ENCODE data around the gene HEXA.
"Not testable (repeated sequence)": the region's sequence is repeated elsewhere in the genome, so short reads cannot be mapped to it uniquely, and the experiment has no call there.

Gene HEXA

DNA sequence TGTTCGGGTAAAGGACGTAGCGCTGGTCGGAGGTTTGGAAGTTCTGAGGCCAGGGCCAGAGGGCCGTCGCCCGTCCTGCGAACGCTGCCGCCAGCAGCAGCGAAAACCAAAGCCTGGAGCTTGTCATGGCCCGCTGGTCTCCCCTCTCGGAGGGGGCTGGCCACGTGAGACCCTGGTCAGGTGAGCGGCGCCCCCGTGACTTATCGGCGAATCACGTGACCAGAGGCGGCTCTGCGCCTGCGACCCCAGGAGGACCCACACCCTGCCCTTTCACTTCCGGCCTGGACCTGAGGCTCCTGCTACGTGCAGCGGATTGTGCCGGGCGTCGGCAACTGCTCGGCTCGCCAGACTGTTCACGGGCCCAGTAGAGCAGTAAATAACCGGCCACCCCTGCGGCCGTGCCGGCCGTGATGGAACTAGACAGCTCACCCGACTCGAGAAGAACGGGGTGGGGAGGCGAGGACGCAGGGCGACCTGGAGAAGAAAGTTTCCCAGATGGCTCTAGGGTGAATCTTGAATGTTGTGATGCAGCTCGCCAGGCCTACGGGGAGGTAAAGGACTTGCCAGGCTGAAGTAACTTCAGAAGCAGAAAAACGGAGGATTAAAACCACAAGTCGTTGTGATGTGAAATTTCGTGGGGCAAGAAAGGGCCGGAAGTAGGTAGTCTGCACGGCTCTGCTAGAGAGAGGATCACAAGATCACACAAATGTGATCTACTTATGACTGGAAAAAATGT lies at the start of gene HEXA:
Gene HEXA (minus strand): TSS at position 169 of the 736 bp plus-strand sequence. CDS start 42 bp downstream, at position 127.
- peak within 1 kb of the TSS; percentile 97 for H3K4me2 ChIP-seq
- H3K27ac ChIP-seq = peak within 1 kb of the TSS; percentile 70
- H4K20me1 ChIP-seq (ENCODE audit: insufficient read depth) = no peaks in the 10 kb centered on the region
- no peaks in the 10 kb centered on the region for H3K27me3 ChIP-seq (ENCODE audit: insufficient read depth, low read depth)
- TF ChIP-seq, protein P1, sequence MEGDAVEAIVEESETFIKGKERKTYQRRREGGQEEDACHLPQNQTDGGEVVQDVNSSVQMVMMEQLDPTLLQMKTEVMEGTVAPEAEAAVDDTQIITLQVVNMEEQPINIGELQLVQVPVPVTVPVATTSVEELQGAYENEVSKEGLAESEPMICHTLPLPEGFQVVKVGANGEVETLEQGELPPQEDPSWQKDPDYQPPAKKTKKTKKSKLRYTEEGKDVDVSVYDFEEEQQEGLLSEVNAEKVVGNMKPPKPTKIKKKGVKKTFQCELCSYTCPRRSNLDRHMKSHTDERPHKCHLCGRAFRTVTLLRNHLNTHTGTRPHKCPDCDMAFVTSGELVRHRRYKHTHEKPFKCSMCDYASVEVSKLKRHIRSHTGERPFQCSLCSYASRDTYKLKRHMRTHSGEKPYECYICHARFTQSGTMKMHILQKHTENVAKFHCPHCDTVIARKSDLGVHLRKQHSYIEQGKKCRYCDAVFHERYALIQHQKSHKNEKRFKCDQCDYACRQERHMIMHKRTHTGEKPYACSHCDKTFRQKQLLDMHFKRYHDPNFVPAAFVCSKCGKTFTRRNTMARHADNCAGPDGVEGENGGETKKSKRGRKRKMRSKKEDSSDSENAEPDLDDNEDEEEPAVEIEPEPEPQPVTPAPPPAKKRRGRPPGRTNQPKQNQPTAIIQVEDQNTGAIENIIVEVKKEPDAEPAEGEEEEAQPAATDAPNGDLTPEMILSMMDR (conservative IDR thresholded peaks at IDR 0.05; ENCODE audit: low read depth, low read length) = no peak
- H3K4me3 ChIP-seq (IDR thresholded peaks at IDR 0.05; ENCODE audit: insufficient read depth, low read depth, low read length) = no peak within 1 kb of the TSS
- H3K4me1 ChIP-seq (ENCODE audit: low read depth, poor library complexity, severe bottlenecking) = peaks cover 18% of the 10 kb centered on the region
- H2AFZ ChIP-seq (ENCODE audit: low read depth) = peak within 1 kb of the TSS; percentile 83
- peak within 1 kb of the TSS; percentile 75 for H3K9ac ChIP-seq
- no peaks in the 10 kb centered on the region for H3K36me3 ChIP-seq (ENCODE audit: insufficient read depth)
- H3K79me2 ChIP-seq (ENCODE audit: insufficient read depth, low read depth) = peaks cover 19% of the 10 kb centered on the region

GRCh38 chr15:72423256-72423655 lies 47.4 kb upstream of the HEXA start:
- Histone ChIP-seq H2AFZ (ENCODE audit: low read depth) (no peak overlapping the region), H3K9ac (no peak overlapping the region), H3K27me3 (ENCODE audit: insufficient read depth, low read depth) (no peaks in the 10 kb centered on the region), H3K4me3 (IDR thresholded peaks at IDR 0.05; ENCODE audit: insufficient read depth, low read depth, low read length) (no peak overlapping the region), H4K20me1 (ENCODE audit: insufficient read depth) (no peaks in the 10 kb centered on the region), H3K4me2 (no peak overlapping the region), H3K36me3 (ENCODE audit: insufficient read depth) (no peaks in the 10 kb centered on the region), H3K27ac (no peak overlapping the region), H3K4me1 (ENCODE audit: low read depth, poor library complexity, severe bottlenecking) (no peaks in the 10 kb centered on the region), H3K79me2 (ENCODE audit: insufficient read depth, low read depth) (no peaks in the 10 kb centered on the region)
- TF ChIP-seq, protein P1 (conservative IDR thresholded peaks at IDR 0.05; ENCODE audit: low read depth, low read length) = no peak

GRCh38 chr15:72421484-72421883 lies 45.7 kb upstream of the HEXA start:
- Histone ChIP-seq H3K36me3 (ENCODE audit: insufficient read depth) (no peaks in the 10 kb centered on the region), H3K79me2 (ENCODE audit: insufficient read depth, low read depth) (no peaks in the 10 kb centered on the region), H3K27me3 (ENCODE audit: insufficient read depth, low read depth) (no peaks in the 10 kb centered on the region), H3K4me2 (no peak overlapping the region), H3K9ac (no peak overlapping the region), H3K4me3 (IDR thresholded peaks at IDR 0.05; ENCODE audit: insufficient read depth, low read depth, low read length) (no peak overlapping the region), H3K4me1 (ENCODE audit: low read depth, poor library complexity, severe bottlenecking) (no peaks in the 10 kb centered on the region), H4K20me1 (ENCODE audit: insufficient read depth) (no peaks in the 10 kb centered on the region), H3K27ac (no peak overlapping the region), H2AFZ (ENCODE audit: low read depth) (no peak overlapping the region)
- TF ChIP-seq, protein P1 (conservative IDR thresholded peaks at IDR 0.05; ENCODE audit: low read depth, low read length) = no peak

DNA sequence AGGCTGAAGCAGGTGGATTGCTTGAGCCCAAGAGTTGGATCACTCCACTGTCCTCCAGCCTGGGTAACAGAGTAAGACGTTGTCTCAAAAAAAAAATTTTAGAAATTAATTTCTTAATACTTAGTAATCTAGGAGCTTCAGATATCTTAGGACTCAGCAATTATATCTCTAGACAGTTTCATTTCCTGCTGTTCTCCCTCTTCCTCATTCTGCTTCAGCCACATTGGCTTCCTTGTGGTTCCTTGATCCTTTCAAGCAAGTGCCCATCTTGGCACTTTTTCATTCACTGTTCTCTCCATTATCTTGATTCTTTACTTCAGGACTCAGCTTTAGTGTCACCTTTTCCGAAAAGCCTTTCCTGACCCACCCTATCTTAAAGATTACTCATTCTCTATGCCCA lies 44.8 kb upstream of the HEXA start:
- TF ChIP-seq, protein P1 (conservative IDR thresholded peaks at IDR 0.05; ENCODE audit: low read depth, low read length) = no peak
- H3K4me1 ChIP-seq (ENCODE audit: low read depth, poor library complexity, severe bottlenecking) = no peaks in the 10 kb centered on the region
- H3K9ac ChIP-seq = no peak overlapping the region
- H3K27ac ChIP-seq = no peak overlapping the region
- H4K20me1 ChIP-seq (ENCODE audit: insufficient read depth) = no peaks in the 10 kb centered on the region
- no peaks in the 10 kb centered on the region for H3K79me2 ChIP-seq (ENCODE audit: insufficient read depth, low read depth)
- no peak overlapping the region for H3K4me2 ChIP-seq
- no peak overlapping the region for H2AFZ ChIP-seq (ENCODE audit: low read depth)
- H3K27me3 ChIP-seq (ENCODE audit: insufficient read depth, low read depth) = no peaks in the 10 kb centered on the region
- no peak overlapping the region for H3K4me3 ChIP-seq (IDR thresholded peaks at IDR 0.05; ENCODE audit: insufficient read depth, low read depth, low read length)
- no peaks in the 10 kb centered on the region for H3K36me3 ChIP-seq (ENCODE audit: insufficient read depth)

- not testable (repeated sequence) for H3K4me3 ChIP-seq (IDR thresholded peaks at IDR 0.05; ENCODE audit: insufficient read depth, low read depth, low read length); H3K36me3 ChIP-seq (ENCODE audit: insufficient read depth); H4K20me1 ChIP-seq (ENCODE audit: insufficient read depth); H3K27ac ChIP-seq; H2AFZ ChIP-seq (ENCODE audit: low read depth); H3K27me3 ChIP-seq (ENCODE audit: insufficient read depth, low read depth); H3K79me2 ChIP-seq (ENCODE audit: insufficient read depth, low read depth); H3K9ac ChIP-seq; H3K4me2 ChIP-seq; H3K4me1 ChIP-seq (ENCODE audit: low read depth, poor library complexity, severe bottlenecking)
These were observed 44.0 kb upstream of the HEXA start for GRCh38 chr15:72419768-72420167.

Data from KMS-11 (cell line).